HL-60 (cell line): ENCODE data around the gene LGR6.
A peak's percentile ranks its signal among the peaks of the same experiment; 100 is the strongest.

Source experiments
- DNase-seq, 2 experiments: peaks; one replicate each; pipeline ENCODE4 v3.0.0-alpha.2; 2010 to 2020; ENCODE audit warnings: low read depth in 1 of 2, low spot score in 1 of 2
- H3K27ac ChIP-seq: fragments of 250-450 bp; sonication (Bioruptor Pico); replicated peaks from 2 replicates; pipeline ENCODE4 v1.5.1; 2020; ENCODE audit warnings: mild to moderate bottlenecking, moderate library complexity
- H3K27me3 ChIP-seq: fragments of 250-450 bp; sonication (Bioruptor Pico); 2 replicates; pipeline ENCODE4 v1.5.1; 2021; ENCODE audit warnings: mild to moderate bottlenecking, moderate library complexity; ENCODE audit not compliant: insufficient read depth, poor library complexity, severe bottlenecking
- H3K4me3 ChIP-seq: replicated peaks from 2 replicates; pipeline ENCODE4 v1.5.1; 2011; ENCODE audit warnings: mild to moderate bottlenecking, control low read depth, low read length; ENCODE audit not compliant: insufficient read depth
- GABPA ChIP-seq: IDR thresholded peaks from 2 replicates; pipeline ENCODE4 v1.6.1; 2012; ENCODE audit warnings: low read depth
- POLR2AphosphoS5 ChIP-seq: IDR thresholded peaks from 2 replicates; pipeline ENCODE4 v1.6.1; 2012; ENCODE audit warnings: low read depth
- SPI1 ChIP-seq: IDR thresholded peaks from 2 replicates; pipeline ENCODE4 v1.6.1; 2012; ENCODE audit warnings: low read depth, mild to moderate bottlenecking, borderline replicate concordance
- TF ChIP-seq, protein P1 (sequence below): IDR thresholded peaks from 2 replicates; pipeline ENCODE4 v1.6.1; 2012; ENCODE audit warnings: low read depth; ENCODE audit not compliant: insufficient replicate concordance
- TF ChIP-seq, protein P2 (sequence below): IDR thresholded peaks from one replicate; pipeline ENCODE4 v1.5.1; 2011; ENCODE audit warnings: low read length, control low read depth, inconsistent platforms; ENCODE audit not compliant: insufficient read depth

The LGR6 gene

DNA sequence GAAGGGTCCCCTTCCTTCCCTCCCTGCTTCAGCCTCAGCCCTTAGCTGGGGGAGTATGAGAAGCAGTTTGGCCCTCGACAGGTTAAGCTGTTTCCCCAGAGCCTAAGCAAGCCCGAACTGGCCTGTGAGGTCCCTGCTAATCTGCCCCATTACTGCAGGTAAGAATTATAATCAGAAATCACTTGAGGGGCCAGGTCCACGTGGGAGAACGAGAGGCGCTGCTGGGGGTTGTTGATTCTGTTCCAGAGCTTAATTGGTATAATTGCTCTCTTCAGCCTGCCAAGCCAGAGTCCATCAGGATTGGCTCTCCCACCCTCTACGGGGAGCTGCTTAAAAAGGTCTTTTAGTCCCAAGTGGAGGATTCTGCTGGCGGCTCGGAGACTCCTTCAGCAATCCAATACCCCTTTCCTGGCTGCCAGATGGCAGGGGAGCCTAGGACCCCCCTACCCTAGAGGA lies 77.3 kb downstream of the LGR6 start:
- Histone ChIP-seq H3K27me3 (peaks cover 9% of the 10 kb centered on the region), H3K27ac (no peak overlapping the region), H3K4me3 (no peak overlapping the region)
- TF ChIP-seq POLR2AphosphoS5 (no peak), SPI1 (no peak), GABPA (no peak)
- TF ChIP-seq, protein P1, sequence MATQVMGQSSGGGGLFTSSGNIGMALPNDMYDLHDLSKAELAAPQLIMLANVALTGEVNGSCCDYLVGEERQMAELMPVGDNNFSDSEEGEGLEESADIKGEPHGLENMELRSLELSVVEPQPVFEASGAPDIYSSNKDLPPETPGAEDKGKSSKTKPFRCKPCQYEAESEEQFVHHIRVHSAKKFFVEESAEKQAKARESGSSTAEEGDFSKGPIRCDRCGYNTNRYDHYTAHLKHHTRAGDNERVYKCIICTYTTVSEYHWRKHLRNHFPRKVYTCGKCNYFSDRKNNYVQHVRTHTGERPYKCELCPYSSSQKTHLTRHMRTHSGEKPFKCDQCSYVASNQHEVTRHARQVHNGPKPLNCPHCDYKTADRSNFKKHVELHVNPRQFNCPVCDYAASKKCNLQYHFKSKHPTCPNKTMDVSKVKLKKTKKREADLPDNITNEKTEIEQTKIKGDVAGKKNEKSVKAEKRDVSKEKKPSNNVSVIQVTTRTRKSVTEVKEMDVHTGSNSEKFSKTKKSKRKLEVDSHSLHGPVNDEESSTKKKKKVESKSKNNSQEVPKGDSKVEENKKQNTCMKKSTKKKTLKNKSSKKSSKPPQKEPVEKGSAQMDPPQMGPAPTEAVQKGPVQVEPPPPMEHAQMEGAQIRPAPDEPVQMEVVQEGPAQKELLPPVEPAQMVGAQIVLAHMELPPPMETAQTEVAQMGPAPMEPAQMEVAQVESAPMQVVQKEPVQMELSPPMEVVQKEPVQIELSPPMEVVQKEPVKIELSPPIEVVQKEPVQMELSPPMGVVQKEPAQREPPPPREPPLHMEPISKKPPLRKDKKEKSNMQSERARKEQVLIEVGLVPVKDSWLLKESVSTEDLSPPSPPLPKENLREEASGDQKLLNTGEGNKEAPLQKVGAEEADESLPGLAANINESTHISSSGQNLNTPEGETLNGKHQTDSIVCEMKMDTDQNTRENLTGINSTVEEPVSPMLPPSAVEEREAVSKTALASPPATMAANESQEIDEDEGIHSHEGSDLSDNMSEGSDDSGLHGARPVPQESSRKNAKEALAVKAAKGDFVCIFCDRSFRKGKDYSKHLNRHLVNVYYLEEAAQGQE: no peak
- TF ChIP-seq, protein P2, sequence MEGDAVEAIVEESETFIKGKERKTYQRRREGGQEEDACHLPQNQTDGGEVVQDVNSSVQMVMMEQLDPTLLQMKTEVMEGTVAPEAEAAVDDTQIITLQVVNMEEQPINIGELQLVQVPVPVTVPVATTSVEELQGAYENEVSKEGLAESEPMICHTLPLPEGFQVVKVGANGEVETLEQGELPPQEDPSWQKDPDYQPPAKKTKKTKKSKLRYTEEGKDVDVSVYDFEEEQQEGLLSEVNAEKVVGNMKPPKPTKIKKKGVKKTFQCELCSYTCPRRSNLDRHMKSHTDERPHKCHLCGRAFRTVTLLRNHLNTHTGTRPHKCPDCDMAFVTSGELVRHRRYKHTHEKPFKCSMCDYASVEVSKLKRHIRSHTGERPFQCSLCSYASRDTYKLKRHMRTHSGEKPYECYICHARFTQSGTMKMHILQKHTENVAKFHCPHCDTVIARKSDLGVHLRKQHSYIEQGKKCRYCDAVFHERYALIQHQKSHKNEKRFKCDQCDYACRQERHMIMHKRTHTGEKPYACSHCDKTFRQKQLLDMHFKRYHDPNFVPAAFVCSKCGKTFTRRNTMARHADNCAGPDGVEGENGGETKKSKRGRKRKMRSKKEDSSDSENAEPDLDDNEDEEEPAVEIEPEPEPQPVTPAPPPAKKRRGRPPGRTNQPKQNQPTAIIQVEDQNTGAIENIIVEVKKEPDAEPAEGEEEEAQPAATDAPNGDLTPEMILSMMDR: no peak
- DNase-seq: no peak

DNA sequence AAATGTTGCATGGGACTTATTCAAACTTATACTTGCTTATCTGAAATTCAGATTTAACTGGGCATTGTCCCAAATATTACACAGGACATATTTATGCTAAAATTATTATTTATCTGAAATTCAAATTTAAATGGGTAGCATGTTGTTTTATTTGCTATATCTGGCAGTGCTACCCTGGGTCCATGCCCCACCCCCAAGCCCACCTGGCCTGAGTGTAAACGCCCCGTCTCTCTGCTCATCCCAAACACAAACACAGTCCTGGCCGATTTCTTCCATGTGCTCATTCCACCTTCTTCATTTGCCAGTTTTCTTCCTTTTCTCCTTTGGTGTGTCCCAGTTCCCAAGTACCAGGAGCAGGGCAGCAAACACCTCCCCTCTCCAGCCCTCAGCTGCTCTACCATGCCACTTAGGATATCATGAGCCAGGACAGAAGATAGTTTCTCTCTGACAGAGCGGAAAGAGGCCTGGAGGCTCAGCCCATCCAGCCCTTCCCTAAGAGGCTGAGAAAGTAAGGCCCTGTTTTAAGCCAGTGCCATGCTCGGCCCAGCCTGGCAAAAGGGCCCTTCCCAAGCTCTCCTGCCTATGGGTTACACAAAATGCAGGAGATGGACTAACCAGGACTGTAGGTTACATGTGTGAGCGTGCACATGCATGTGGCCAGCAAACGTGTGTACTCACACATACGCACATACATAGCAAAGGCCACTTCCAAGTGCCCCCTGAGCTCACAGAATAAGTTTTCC lies 78.7 kb downstream of the LGR6 start:
- DNase-seq: no peak
- no peak overlapping the region for H3K27ac ChIP-seq
- TF ChIP-seq GABPA: no peak
- no peak for TF ChIP-seq POLR2AphosphoS5
- TF ChIP-seq, protein P1: no peak
- TF ChIP-seq, protein P2: no peak
- no peak for TF ChIP-seq SPI1

DNA sequence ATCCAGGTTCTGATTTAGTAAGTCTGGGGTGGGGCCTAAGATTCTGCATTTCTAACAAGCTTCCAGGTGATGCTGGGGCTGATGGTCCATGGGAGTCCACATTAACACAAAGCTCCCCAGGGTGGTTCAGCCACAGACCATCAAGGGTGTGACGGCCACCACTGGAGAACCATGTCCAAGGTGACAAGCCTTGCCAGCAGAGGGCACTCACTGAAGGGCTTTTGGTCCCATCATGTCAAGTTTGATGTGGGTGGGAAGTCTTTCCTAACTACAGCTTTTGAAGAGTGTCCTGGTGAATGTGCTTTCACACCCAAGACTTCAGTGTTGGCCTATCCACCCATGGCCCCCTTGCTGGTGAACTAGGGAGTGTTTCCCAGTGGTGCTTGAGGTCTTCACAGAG lies 81.0 kb downstream of the LGR6 start:
- no peak overlapping the region for H3K27ac ChIP-seq
- DNase-seq: peak; percentile 5 to 40
- H3K27me3 ChIP-seq: peaks cover 2% of the 10 kb centered on the region
- no peak overlapping the region for H3K4me3 ChIP-seq
- TF ChIP-seq, protein P1: no peak
- TF ChIP-seq POLR2AphosphoS5 (no peak), GABPA (no peak), SPI1 (no peak)
- TF ChIP-seq, protein P2: peak; percentile 74

More for the DNA sequence above, 78.7 kb downstream of the LGR6 start:
- no peak overlapping the region for H3K4me3 ChIP-seq
- peaks cover 6% of the 10 kb centered on the region for H3K27me3 ChIP-seq
